ENCODE data around the gene GIMAP2.
"Not testable (repeated sequence)": the region's sequence is repeated elsewhere in the genome, so short reads cannot be mapped to it uniquely, and the experiment has no call there.

Gene GIMAP2
- total RNA-seq: 72.4 reads per million, percentile 76 among the genes with 10 or more reads in this experiment

DNA sequence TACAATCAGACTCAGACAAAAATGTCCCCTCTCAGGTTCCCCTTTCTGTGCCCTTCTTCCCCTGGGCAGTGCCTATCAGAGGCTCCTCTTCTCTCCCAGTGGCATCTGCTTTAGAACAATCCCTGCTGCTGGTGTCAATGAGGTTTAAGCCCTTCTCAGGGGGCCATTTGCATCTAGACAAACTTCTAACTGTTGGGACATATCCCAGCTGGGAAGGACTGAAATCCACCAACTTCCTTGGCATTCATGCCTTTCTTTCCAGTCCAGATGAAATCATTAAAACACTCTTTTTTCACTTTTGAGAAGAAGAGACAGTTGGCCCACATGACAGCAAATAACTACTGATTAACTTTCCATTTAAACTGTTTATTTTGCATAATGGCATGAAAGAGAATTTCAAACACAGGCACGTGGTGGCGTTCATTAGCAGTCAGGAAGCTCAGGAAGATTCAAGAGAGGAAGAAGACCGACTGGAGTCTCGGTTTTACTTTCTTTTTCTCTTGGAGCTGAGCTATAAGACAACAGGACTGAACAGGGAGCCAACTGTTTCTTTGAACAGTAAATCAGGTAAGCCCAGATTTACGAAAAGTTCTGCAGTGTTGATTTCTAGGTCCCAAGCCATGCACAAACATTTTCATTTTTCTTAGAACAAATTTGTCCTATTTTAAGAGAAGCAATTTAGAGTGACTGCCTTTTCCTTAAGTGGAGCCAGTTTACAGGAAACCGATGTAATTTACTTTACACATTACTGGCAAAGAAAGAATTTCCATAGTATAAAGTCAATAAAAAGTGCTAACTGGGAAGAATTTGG is at the start of gene GIMAP2:
Gene GIMAP2 (plus strand): TSS at position 488 of the 811 bp plus-strand sequence. CDS start 1,354 bp downstream, outside the sequence.
- no peak for DNase-seq

DNA sequence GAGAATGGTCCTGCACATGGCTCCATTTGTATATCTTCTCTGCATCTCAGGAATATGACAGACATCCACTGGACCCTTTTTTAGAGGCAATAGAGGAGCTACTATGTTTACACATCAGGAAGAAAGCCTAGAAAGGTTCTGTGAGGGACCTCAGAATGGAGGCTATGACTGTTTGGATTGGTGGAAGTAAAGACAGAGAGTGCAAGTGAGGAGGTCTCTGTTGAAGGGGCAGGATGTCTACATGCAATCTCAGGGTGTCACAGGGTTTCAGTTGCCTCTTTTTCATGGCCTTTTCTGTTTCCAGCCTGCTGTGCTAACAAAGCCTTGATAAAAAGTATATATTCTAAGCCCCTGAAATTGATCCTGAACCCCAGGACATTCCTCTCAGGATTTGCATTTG is 43.7 kb upstream of the GIMAP2 start:
- no peak for DNase-seq

DNA sequence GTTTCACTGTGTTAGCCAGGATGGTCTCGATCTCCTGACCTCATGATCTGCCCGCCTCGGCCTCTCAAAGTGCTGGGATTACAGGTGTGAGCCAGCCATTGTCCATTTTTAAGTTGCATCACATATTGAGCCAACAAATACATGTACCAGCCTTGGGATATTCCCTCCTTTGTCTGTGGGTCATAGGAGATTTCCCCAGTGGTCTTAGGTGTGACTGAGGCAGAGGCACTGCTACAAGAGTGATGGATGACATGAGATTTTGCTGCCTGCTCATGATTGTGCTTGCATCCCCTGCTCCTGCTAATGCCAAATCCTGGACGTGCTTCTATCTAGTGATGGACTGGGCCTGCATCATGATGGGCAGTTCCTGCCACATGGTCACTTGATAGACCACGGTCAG is 42.6 kb upstream of the GIMAP2 start:
- DNase-seq: no peak

DNA sequence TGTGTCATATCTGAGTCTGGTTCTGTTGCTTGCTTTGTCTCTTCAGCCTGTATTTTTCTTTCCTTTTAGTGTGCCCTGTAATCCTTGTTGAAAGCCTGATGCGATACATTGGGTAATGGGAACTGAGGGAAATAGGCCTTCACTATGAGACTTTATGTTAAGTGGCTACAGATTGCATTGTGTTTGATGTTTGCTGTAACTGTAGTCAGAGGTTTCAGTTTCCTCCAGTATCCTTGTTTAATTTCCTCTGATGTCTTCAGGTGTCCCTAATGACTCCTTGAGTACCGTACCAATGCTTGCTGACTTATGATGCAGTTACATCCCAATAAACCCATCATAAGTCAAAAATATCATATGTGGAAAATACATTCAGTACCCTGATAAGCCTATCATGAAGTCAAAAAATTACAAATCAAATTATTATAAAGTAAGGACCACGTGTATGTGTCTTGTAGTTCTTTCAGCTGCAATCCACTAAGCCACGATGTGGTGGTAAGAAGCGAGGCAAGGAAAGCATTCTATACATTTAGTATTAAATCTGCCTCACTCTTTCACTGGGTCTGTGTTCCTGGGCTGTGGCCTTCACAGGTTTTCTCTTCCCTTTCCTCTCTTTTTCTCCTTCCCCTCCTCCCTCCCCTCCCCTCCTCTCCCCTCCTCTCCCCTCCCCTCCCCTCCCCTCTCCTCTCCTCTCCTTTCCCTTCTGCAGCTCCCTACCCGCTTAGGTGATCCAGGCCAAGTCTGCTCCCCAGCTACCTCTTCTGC is 40.1 kb upstream of the GIMAP2 start:
- DNase-seq: no peak

DNA sequence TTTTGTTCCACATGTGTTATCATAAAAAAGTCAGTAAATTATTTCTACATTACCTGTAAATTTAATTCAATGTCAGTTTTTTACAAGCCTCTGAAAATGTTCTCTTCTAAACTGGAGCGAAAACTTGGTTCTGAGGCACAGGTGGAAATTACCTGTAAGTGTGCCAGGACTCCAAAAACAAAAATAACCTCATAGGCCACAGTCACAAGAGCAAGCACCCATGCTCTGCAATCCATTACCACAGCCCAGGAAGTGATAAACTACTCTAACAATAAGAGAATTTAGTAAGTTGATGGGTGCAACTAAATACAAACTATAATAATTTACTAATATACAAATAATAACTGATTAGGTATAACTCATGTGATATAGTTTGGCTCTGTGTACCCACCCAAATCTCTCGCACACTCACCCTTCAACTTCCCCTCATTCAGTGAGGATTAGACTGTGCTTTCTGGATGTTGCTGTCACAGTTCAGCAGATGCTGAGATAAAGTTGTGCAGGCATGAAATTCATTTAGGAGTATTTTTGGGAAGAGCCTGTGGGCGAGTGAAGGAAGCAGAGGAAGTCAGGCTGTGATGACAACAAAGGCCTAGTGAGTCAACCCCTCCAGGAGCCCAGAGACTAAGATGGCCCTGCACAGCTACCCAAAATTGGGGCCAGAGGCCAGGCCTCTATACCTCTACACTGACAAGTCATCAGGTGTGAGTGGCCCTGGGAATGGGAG is 37.0 kb upstream of the GIMAP2 start:
- DNase-seq: no peak

DNA sequence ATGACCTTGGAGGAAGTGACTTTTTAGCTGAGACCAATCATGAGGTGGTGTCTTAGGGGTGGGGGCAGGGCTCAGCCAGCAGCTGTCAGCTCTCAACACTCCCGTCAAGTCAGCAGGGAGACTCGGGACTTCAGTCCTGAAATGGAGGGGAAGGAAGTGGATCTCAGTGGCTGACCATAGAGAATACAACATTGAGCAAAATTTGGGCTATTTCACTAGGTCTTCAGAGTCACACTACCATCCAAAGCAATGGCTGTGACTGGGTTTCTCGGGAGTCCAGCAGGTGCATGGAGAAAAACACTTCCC is 36.5 kb upstream of the GIMAP2 start:
- DNase-seq: no peak

DNA sequence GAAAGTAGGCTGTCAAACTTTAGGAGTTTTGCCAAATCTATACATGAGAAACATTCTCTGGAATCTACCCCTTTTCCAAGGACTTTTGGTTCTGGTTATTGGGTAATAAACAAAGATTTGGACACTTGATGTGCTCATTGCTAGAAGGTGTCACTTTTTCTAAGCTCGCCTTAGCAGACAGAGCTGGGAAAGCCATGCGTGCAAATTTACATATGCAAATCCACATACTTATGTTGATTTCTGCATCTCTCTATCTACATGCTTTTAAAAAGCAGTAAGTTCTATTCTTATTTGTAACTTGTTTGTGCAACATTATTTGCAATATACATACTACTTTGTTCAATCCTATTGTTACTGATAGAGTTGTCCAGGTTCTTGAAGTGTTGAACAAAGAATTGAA is 30.8 kb upstream of the GIMAP2 start:
- DNase-seq: no peak

DNA sequence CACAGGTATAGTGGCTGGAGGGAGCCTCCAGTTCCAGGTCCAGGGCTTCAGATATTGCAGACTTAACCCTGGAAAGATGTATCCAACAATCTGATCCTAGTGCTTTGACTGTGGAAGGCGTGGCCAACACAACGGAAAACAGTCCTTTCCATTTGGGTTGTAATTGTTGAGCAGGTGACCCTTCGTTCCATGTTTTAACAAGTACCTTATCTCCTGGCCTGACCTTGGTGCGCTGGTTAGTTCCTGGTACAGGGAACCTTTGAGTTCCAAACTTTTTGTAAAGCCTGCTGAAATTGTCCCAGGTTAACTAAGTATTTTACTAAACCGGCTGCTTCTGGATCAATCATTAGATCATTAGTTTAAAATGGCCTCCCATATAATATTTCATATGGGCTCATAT is 29.5 kb upstream of the GIMAP2 start:
- DNase-seq: no peak

DNA sequence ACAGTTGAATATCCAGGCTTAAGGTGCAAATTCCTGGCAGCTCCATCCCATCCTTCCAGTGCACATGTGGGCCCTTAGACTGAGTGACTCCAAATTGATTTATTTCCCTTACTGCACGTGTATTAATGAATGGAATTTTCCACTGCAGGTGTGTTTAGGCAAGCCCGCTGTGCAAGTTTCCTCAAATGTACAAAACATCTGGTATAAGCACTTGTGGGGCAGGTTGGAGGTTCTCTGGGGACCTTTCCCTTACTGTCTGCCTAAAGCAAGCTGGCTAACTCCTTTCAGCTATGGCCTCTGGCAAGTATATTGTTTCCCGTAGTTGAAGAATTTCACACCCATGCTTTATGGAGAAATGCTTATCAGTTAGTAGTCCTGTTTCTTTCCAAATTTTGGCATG is 28.0 kb upstream of the GIMAP2 start:
- no peak for DNase-seq

DNA sequence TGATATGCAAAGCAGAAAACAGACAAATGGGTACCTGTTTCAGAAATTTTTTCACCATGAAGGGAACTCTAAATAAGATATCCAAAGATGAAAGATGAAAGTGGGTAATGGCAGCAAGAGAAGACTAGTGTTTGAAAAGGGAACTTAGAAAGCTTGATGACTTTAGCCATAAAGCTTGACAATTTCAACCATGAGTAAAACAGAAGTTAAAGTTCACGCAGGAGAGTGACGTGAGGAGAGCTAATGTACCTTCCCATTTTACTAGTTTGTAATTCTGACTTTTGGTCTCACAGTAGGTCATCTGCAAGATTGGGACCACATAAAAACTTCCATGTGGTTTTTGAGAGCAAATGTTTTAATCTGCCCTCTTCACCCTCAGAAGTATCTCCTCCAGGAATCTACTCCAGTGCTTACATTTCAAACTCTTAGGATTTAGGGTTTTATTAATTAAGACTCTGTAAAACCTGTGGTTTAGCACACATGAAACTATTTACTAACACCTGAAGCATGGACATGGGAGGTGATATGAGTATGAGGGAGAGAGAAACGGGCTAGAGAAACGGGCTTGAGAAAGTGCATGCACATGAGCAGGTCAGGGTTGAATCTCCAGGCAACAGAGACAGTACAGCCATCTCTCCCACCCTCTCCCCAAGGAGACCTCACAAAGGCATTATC is 24.4 kb upstream of the GIMAP2 start:
- DNase-seq: no peak

DNA sequence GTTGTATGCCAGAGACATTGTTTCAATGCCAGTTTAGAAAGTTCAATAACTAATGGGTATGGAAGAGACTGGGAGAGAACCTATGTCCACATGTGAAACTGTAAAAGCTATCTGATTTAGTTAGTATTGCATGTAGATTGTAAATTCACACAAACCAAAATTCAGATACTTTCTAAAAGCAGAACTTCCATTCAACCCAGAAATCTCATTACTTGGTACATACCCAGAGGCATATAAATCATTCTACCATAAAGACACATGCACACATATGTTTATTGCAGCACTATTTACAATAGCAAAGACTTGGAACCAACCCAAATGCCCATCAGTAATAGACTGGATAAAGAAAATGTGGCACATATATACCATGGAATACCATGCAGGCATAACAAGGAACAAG is 22.7 kb upstream of the GIMAP2 start:
- not testable (repeated sequence) for DNase-seq

DNA sequence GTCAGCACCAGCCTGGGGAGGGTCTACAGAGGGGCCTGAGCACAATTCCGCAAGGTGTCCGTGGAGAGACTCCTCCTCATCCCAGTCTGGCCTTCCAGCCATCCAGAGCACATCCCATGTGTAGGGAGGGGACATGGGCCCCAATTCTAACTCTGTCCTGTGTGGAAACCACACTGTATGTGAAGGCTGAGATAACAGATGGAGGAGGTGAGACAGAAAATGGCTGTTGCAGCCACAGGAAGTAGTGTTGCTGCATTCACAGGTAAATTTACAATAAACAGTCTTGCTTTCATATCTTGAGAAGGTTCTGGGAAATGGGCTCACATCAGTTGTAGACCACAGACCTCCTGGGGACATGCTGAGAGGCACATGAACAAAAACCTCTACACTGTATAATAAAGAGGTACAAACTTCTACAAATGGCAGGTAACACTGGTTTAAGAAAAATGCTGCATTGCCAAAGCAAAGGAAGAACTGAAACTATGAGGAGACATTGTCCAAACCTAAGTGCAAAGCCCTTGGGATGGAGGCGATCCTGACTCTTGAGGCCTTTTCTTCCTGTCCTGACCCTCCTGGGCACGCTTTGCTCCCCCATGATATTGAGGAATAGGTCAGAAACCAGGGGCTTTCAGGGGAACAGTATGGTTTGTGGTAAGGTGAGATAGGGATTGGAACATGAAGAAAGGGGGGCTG is 21.6 kb upstream of the GIMAP2 start:
- DNase-seq: no peak

DNA sequence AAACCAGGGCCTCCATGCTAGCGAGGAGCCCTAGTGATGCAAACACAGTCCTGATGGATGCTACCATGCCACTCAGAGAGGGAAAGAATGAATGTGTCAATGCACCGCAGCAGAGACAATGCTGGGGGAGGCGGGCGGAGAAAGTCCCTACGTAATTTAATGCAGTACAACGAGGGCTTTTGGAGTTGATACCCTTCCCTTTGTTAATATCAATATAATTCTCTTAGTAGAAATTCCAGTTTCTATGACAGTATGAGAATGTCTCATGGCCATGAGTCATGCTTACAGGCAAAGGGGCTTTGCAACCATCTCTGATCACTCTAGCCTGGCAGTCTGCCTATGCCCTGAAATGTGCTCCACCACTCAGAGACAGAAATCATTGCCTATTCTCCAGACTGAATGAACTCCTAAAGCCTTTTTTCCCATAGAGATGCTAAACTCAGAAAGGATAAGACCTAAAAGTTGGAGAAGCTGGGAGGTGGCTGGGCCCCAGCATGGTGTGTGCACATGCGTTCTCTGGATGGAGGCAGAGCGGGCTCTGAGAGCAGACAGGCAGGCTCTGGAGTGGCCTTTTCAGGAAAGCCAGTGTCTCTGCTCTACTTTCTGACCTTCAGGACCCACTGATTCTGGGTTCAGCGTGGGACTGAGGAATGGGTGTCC is 20.3 kb upstream of the GIMAP2 start:
- DNase-seq: no peak

DNA sequence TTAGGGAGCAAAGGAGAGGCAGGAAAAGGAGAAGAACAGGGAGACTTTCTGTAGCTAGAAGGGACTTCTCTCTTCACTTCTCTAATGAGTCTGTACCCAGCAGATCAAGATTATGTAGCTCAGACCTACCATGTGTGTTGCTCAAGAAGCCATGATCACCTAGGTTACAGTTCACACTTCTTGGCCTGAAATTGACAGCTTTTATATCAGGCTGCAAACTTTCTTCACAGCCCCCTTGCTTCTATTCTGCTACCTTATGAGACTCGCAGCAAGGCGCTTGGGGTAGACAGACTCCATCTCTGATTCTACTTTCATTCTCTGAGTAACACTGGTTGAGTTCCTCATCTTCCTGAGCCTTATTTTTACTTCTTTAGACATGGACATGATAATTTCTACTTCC is 19.6 kb upstream of the GIMAP2 start:
- DNase-seq: no peak

DNA sequence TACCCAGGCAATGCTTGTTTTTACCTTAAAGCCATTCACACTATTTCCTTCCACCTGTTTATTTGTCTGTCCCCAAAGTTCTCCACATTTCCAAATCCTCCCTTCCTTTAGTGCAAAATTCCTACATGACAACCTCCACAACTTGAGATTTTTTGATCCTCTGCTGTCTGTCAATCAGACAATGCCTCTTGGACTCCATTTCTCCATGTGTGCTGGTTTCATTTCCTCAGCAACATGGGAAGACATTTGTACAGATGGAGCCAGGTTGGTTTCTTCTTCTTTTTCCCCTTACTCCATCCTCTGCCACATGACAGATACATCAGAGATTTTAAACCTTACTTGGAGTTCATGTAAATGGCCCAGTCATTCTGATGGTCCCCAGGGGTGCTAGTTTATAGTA is 19.1 kb upstream of the GIMAP2 start:
- no peak for DNase-seq

DNA sequence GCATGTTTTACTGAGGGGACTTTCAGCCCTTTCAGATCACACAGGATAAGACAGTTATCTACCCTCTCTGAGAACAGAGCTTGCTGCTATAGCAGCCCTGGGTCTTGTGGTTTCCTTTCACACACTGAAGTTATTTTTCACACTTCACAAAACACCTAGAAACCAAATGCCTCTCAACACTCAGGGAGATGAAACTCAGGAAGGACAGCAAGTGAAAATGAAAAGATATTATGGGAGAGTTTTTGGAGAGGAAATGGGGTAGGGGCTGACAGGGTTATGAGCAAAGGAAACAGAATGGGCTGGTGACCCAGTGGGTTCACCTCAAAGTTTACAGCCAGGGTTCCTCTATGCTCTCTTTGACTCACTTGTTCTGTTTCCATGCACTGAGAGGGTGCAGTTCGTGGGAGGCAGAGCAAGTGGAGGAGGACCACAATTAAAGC is 17.0 kb upstream of the GIMAP2 start:
- peak; percentile 37 for DNase-seq

DNA sequence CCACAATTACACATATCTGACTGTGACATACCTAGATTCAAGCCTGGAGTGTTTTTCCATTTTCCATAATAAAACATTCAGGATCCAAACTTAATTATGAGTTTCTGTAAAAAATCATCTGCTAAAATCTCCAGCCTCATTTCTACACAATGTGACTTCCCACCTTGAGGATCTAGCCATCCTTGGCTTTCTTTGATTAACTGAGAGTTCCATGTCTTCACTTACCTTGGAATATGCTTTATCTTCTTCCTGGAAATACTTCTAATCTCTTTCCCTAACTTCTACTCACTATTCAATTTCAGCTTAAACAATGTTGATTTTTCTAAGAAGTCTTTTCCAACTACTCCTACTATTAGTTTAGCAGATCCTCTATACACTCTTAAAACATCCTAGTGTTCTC is 16.5 kb upstream of the GIMAP2 start:
- DNase-seq: no peak

DNA sequence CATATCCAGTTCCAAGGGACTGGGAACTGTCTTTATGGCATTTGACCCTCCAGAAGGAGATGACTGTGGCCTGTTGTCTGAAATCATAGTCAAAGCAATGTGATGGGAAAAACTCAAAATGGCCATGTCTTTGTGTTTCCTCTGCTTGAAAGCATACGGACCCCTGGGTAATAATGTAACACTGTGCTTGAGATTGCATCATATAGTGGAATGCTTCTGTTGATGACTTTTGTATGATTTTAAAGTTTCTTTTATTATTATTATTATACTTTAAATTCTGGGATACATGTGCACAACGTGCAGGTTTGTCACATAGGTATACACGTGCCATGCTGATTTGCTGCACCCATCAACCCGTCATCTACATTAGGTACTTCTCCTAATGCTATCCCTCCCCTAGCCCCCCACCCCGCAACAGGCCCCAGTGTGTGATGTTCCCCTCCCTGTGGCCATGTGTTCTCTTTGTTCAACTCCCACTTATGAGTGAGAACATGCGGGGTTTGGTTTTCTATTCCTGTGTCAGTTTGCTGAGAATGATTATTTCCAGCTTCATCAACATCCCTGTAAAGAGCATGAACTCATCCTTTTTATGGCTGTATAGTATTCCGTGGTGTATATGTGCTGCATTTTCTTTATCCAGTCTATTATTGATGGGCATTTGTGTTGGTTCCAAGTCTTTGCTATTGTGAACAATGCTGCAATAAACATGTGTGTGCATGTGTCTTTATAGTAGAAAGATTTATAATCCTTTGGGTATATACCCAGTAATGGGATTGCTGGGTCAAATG is 13.5 kb upstream of the GIMAP2 start:
- DNase-seq: not testable (repeated sequence)

DNA sequence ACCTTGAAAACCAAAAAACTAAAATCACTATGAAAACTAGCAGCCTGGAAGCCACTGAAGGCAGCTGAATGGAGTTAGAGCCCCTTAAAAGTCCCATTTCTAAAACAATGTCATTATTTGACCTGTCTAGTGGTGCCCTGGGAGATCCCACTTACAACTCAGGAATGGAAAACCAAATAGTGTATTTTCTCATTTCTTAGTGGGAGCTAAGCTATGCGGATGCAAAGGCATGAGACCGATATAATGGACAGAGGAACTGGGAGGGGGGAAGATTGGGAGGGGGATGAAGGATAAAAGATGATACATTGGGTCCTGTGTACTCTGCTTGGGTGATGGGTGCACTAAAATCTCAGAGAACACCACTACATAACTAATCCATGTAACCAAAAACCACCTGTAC is 9.8 kb upstream of the GIMAP2 start:
- DNase-seq: no peak

DNA sequence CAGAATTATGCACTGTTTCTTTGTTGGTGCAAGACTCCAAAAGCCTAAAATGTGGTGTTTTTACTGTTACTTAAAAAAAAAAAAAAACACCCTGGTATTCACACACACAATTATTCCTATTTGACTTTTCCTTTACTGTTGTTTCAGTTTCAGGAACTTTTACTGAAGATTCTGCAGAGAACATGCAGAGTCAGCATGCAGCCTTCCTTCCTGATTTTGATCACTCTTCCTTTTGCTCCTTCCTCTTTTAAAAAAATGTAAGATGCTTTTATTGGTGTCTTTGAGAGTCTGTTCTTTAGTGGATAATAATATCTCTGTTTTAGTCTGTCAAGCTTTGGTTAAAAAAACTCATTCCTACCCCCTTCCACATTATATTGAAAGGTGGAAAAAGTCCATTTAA is 9.2 kb upstream of the GIMAP2 start:
- DNase-seq: not testable (repeated sequence)

DNA sequence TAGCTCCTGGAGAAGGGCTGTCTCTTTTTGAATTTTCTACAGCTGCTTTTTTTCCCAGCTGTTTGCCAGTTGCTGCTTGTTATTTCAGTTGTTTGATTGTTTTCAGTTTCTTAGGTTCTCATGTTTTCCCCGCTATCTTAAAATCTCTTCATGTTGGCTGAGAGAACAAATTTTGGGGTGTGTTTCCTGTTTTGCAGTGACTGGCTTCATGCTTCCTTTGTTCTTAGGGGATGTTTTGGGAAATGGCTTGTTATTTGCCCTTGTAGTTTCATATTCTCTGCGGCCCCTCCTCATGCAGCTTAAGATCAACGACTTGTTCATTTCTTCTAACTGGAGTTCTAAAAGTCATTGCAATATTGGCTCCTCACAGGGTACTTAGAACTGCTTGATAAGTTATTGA is 8.7 kb upstream of the GIMAP2 start:
- peak; percentile 32 for DNase-seq

Measured in effector CD4-positive, alpha-beta T cell (primary cell).